ENCODE data around the gene GALNT11.
"Not testable (repeated sequence)": the region's sequence is repeated elsewhere in the genome, so short reads cannot be mapped to it uniquely, and the experiment has no call there.

Gene GALNT11

GRCh38 chr7:152025077-152025936 lies at the start of gene GALNT11:
Gene GALNT11, plus strand, starts transcription at chr7:152025674. Its CDS starts 68,554 bp downstream, at chr7:152094228.
- DNase-seq: peak; percentile 88

- DNase-seq: no peak
Measured at GRCh38 chr7:151978616-151979015, 46.9 kb upstream of the GALNT11 start.

GRCh38 chr7:151981223-151981622 lies 44.3 kb upstream of the GALNT11 start:
- DNase-seq: no peak

GRCh38 chr7:151982806-151983205 lies 42.7 kb upstream of the GALNT11 start:
- DNase-seq: no peak

- DNase-seq: no peak
Measured at GRCh38 chr7:151984612-151985011, 40.9 kb upstream of the GALNT11 start.

GRCh38 chr7:151987748-151988529 lies 37.5 kb upstream of the GALNT11 start:
- DNase-seq: no peak

GRCh38 chr7:151992375-151992774 lies 33.1 kb upstream of the GALNT11 start:
- DNase-seq: peak; percentile 47

GRCh38 chr7:151993977-151994676 lies 31.3 kb upstream of the GALNT11 start:
- no peak for DNase-seq

- DNase-seq: no peak
Measured at GRCh38 chr7:151999424-152000090, 25.9 kb upstream of the GALNT11 start.

- DNase-seq: no peak
Measured at GRCh38 chr7:152000191-152000590, 25.3 kb upstream of the GALNT11 start.

GRCh38 chr7:152006336-152006735 lies 19.1 kb upstream of the GALNT11 start:
- DNase-seq: no peak

GRCh38 chr7:152011860-152012259 lies 13.6 kb upstream of the GALNT11 start:
- DNase-seq: no peak

GRCh38 chr7:152013230-152013629 lies 12.2 kb upstream of the GALNT11 start:
- no peak for DNase-seq

- DNase-seq: no peak
Measured at GRCh38 chr7:152013974-152014373, 11.5 kb upstream of the GALNT11 start.

GRCh38 chr7:152014722-152015121 lies 10.8 kb upstream of the GALNT11 start:
- no peak for DNase-seq

- no peak for DNase-seq
Measured at GRCh38 chr7:152015600-152015999, 9.9 kb upstream of the GALNT11 start.

- DNase-seq: no peak
Measured at GRCh38 chr7:152016947-152017346, 8.5 kb upstream of the GALNT11 start.

GRCh38 chr7:152017683-152018082 lies 7.8 kb upstream of the GALNT11 start:
- not testable (repeated sequence) for DNase-seq

- DNase-seq: not testable (repeated sequence)
Measured at GRCh38 chr7:152021740-152022139, 3.7 kb upstream of the GALNT11 start.

GRCh38 chr7:152025937-152026890 lies 740 bp downstream of the GALNT11 start:
- DNase-seq: no peak

Measured in CD4-positive, alpha-beta T cell treated with Interleukin-17A for 1 hour (primary cell).